Osteoblast (primary cell): Measurements from ENCODE around the gene SLC15A5. TPM values are rescaled to one million over a fixed set of nuclear protein-coding genes. Genes with fewer than 3 reads are reported as not detected.

ENCODE experiments used
- DNase-seq: peaks from one replicate; pipeline ENCODE4 v3.0.0; 2011; ENCODE audit warnings: low spot score, mixed read lengths; ENCODE audit not compliant: insufficient read length; ENCODE audit errors: missing footprints
- H2AFZ ChIP-seq: 2 replicates; pipeline ENCODE4 v1.6.0; 2011; ENCODE audit warnings: mild to moderate bottlenecking, low read length
- H3K27ac ChIP-seq: 2 replicates; pipeline ENCODE4 v1.5.1; 2011; ENCODE audit warnings: mild to moderate bottlenecking, low read depth, low read length, moderate library complexity
- H3K27me3 ChIP-seq: 2 replicates; pipeline ENCODE4 v1.6.0; 2012; ENCODE audit warnings: mild to moderate bottlenecking, control low read depth, inconsistent platforms, low read length, moderate library complexity; ENCODE audit not compliant: insufficient read depth
- H3K36me3 ChIP-seq: 2 replicates; pipeline ENCODE4 v1.5.1; 2011; ENCODE audit warnings: mild to moderate bottlenecking, low read length, control low read depth, moderate library complexity; ENCODE audit not compliant: insufficient read depth
- H3K4me1 ChIP-seq: 2 replicates; pipeline ENCODE4 v1.5.1; 2011; ENCODE audit warnings: mild to moderate bottlenecking, low read length, control low read depth, moderate library complexity; ENCODE audit not compliant: insufficient read depth
- H3K4me2 ChIP-seq: 2 replicates; pipeline ENCODE4 v1.6.0; 2011; ENCODE audit warnings: mild to moderate bottlenecking, low read length; ENCODE audit not compliant: insufficient read depth
- H3K4me3 ChIP-seq: fragments of 200-600 bp; sonication (generic); 3 replicates; pipeline ENCODE4 v1.5.1; 2012; ENCODE audit warnings: mild to moderate bottlenecking, low read length, inconsistent platforms; ENCODE audit not compliant: insufficient read depth
- H3K79me2 ChIP-seq: 2 replicates; pipeline ENCODE4 v1.6.0; 2012; ENCODE audit warnings: mild to moderate bottlenecking, low read length, control low read depth, inconsistent platforms; ENCODE audit not compliant: insufficient read depth
- H3K9me3 ChIP-seq: 2 replicates; pipeline ENCODE4 v1.5.1; 2011; ENCODE audit warnings: low read depth, low read length, control low read depth
- H4K20me1 ChIP-seq: 2 replicates; pipeline ENCODE4 v1.6.0; 2012; ENCODE audit warnings: mild to moderate bottlenecking, low read length, control low read depth; ENCODE audit not compliant: insufficient read depth
- CTCF ChIP-seq: IDR thresholded peaks from 2 replicates; pipeline ENCODE4 v1.5.1; 2011; ENCODE audit warnings: mild to moderate bottlenecking, low read depth, low read length, moderate library complexity; ENCODE audit errors: extremely low read depth
- total RNA-seq: library from RNA; depleted of rRNA; stranded (reverse); fragments of >200 nt; gene quantifications from 2 replicates; pipeline ENCODE4 v1.2.3, GENCODE V29; 2012

SLC15A5 gene
- total RNA-seq, 1 donor, result not detected

DNA sequence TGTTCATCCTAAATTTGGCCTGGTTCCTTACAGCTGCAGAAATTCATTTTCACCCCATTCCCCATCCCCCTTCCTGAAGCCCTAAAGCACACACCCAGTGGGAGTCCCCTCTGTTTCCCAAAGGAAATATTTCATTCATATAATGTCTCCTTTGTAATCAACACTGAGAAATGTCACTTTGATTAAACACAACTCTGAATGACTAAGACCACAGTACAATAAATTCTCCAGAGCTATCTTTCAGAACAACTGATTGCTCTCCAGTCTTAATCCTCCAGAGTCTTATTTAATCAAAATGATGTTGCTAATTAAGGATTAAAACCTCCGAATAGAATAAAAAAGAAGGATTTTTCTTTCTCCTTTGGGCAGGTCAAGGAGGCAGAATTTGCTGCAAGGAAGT, 6.4 kb downstream of the SLC15A5 start:
- no peaks in the 10 kb centered on the region for H3K36me3 ChIP-seq
- no peaks in the 10 kb centered on the region for H3K4me1 ChIP-seq
- no peak overlapping the region for H3K4me3 ChIP-seq
- DNase-seq, result no peak
- no peaks in the 10 kb centered on the region for H3K9me3 ChIP-seq
- H3K79me2 ChIP-seq, result no peaks in the 10 kb centered on the region
- H4K20me1 ChIP-seq, result no peaks in the 10 kb centered on the region
- H3K27ac ChIP-seq, result no peak overlapping the region
- no peak overlapping the region for H3K4me2 ChIP-seq
- no peaks in the 10 kb centered on the region for H3K27me3 ChIP-seq
- TF ChIP-seq CTCF, result no peak
- H2AFZ ChIP-seq, result no peak overlapping the region

DNA sequence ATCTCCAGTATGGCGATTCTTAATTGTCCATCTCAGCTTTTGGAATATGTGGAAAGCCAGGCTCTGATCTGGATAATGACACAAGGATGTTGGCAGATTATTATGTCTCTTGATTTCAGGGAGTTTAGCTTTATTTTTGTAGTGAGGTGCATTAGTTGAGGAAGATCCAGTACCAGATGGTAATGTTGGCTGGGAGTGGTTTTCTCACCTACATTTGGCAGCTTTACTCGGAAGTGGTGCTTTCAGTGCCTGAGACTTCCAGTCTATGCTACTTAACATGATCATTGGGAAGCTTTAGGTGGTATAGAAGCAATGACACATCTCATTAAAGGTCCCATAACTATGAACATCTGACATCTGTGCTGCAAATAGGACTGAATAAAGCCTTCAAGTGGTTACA, 7.5 kb downstream of the SLC15A5 start:
- Histone ChIP-seq H3K36me3 (no peaks in the 10 kb centered on the region), H3K4me2 (no peak overlapping the region), H3K4me3 (no peak overlapping the region), H3K79me2 (no peaks in the 10 kb centered on the region), H3K9me3 (no peaks in the 10 kb centered on the region), H4K20me1 (no peaks in the 10 kb centered on the region), H2AFZ (no peak overlapping the region), H3K27ac (no peak overlapping the region), H3K27me3 (no peaks in the 10 kb centered on the region), H3K4me1 (no peaks in the 10 kb centered on the region)
- TF ChIP-seq CTCF, result no peak
- DNase-seq, result no peak

DNA sequence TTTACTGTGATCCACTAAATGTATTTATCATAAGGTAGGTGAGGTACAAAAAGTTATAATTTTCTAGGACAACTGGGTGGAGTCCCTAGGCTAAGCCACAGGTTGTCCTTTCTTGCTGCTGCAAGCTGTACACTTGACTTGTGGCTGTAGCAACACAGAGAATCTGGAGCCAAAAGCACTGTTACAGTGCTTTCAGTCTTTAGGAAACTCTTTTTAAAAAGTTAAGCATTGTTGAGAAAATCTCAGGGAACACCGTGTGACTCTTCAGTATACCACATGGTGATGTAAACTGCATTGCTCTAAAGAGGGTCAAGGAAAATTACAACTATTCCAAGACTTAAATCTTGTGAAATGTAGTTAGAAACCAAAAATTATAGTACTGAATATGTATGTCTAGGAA, 11.4 kb downstream of the SLC15A5 start:
- Histone ChIP-seq H3K79me2 (no peaks in the 10 kb centered on the region), H3K4me3 (no peak overlapping the region), H3K4me1 (no peaks in the 10 kb centered on the region), H4K20me1 (no peaks in the 10 kb centered on the region), H3K27me3 (no peaks in the 10 kb centered on the region), H3K4me2 (no peak overlapping the region), H3K9me3 (no peaks in the 10 kb centered on the region), H2AFZ (no peak overlapping the region), H3K27ac (no peak overlapping the region), H3K36me3 (no peaks in the 10 kb centered on the region)
- TF ChIP-seq CTCF, result no peak
- no peak for DNase-seq

GRCh38 chr12:16261944-16262475, 15.5 kb downstream of the SLC15A5 start:
- H3K4me3 ChIP-seq, result no peak overlapping the region
- H3K27ac ChIP-seq, result no peak overlapping the region
- no peaks in the 10 kb centered on the region for H3K9me3 ChIP-seq
- no peak overlapping the region for H3K4me2 ChIP-seq
- no peaks in the 10 kb centered on the region for H3K36me3 ChIP-seq
- TF ChIP-seq CTCF, result no peak
- no peak overlapping the region for H2AFZ ChIP-seq
- H3K4me1 ChIP-seq, result no peaks in the 10 kb centered on the region
- no peaks in the 10 kb centered on the region for H3K79me2 ChIP-seq
- peak; percentile 13 for DNase-seq
- no peaks in the 10 kb centered on the region for H4K20me1 ChIP-seq
- H3K27me3 ChIP-seq, result no peaks in the 10 kb centered on the region
